ENCODE data around the gene PLAC1.
A peak's percentile ranks its signal among the peaks of the same experiment; 100 is the strongest.

Gene PLAC1

DNA sequence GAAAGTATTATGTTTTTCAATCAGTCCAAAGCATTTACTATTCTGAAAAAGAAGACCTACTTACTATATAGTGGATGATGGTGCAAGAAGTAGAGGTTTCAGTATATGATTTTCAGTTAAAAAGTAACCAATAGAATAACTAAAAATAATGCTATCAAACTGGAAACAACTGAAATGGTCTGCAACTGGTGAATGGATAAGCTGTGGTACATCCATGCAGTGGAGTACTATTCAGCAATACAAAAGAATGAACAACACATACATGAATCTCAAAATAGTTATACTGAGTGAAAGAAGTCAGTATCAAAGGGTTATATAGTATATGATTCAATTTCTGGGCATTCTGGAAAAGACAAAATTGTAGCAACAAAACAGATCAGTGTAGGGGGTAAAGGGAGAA, 55.9 kb downstream of the PLAC1 start:
- TF ChIP-seq, protein P1, sequence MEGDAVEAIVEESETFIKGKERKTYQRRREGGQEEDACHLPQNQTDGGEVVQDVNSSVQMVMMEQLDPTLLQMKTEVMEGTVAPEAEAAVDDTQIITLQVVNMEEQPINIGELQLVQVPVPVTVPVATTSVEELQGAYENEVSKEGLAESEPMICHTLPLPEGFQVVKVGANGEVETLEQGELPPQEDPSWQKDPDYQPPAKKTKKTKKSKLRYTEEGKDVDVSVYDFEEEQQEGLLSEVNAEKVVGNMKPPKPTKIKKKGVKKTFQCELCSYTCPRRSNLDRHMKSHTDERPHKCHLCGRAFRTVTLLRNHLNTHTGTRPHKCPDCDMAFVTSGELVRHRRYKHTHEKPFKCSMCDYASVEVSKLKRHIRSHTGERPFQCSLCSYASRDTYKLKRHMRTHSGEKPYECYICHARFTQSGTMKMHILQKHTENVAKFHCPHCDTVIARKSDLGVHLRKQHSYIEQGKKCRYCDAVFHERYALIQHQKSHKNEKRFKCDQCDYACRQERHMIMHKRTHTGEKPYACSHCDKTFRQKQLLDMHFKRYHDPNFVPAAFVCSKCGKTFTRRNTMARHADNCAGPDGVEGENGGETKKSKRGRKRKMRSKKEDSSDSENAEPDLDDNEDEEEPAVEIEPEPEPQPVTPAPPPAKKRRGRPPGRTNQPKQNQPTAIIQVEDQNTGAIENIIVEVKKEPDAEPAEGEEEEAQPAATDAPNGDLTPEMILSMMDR (IDR thresholded peaks at IDR 0.05; ENCODE audit: low read depth, low read length) = no peak
- no peak overlapping the region for H3K4me3 ChIP-seq (replicated peaks in 1 of 2; ENCODE audit: low read depth in 2 of 2, low read length in 2 of 2)
- DNase-seq (ENCODE audit: low read depth in 2 of 2) = no peak

DNA sequence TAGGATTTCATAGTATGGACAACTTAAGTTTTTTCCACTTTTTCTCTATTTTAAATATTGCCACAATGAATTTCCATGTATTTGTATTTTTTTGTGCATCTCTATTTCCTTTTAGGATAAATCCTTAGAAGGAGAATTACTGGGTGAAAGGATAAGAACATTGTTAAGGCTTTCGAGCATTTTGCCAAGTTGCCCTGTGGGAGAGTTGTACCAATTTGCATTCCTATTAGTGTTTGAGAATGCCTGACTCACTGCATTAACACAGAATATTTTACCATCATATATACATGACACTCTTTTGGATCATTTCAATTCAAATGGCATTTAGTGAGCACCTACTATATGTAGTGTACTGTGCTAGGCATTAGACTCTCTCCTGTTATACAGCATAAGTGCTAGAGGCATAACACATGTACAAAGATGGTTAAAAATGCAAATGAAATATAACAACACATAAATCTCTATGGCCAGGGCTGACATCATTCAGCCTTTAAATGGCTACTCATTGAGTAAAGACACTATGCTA, 57.0 kb downstream of the PLAC1 start:
- DNase-seq (ENCODE audit: low read depth in 2 of 2) = peak; percentile 33 to 59
- TF ChIP-seq, protein P1 (IDR thresholded peaks at IDR 0.05; ENCODE audit: low read depth, low read length) = no peak
- H3K4me3 ChIP-seq (replicated peaks in 1 of 2; ENCODE audit: low read depth in 2 of 2, low read length in 2 of 2) = no peak overlapping the region

DNA sequence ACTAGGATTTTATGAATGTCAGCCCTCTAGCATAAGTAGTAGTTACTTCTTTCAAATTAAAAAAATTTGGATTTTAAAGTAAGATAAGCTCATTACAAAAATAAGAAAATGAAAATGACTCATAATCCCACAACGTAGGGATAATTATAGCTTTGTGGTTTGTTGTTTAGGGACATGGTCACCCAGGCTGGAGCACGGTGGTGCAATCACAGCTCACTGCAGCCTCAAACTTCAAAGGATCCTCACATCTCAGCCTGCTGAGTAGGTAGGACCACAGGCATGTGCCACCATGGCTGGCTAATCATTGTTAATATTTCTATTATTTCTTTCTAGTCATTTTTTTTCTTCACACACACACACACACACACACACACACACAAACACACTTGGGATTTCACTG, 57.6 kb downstream of the PLAC1 start:
- H3K4me3 ChIP-seq (replicated peaks in 1 of 2; ENCODE audit: low read depth in 2 of 2, low read length in 2 of 2) = no peak overlapping the region
- peak; percentile 37 to 72 for DNase-seq (ENCODE audit: low read depth in 2 of 2)
- TF ChIP-seq, protein P1 (IDR thresholded peaks at IDR 0.05; ENCODE audit: low read depth, low read length) = no peak

DNA sequence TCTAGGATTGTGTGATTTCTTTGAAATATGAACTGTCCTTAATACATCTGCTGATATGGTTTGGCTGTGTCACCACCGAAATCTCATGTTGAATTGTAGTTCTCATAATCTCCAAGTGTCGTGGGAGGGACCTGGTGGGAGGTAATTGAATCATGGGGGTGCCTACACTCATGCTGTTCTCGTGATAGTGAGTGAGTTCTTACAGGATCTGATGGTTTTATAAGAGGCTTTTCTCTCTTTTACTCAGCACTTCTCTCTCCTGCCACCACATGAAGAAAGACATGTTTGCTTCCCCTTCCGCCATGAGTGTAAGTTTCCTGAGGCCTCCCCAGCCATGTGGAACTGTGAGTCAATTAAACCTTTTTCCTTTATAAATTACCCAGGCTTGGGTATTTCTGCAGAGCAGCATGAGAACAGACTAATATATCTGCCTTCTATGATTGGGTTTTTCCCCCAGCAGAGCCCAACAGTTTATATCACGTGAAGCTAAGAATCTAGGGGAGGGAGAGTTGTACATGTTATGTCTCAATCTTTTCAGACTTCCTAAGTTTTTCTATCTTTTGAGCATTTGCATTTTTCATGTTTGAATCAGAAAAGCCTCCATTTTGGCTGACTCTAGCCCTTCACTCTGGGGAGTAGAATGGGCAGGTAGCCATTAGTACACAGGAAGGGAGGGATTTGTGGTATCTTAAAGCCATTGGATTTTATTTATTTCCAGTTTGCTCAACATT, 58.9 kb downstream of the PLAC1 start:
- DNase-seq (ENCODE audit: low read depth in 2 of 2) = peak; percentile 89 to 92
- H3K4me3 ChIP-seq (replicated peaks in 1 of 2; ENCODE audit: low read depth in 2 of 2, low read length in 2 of 2) = no peak overlapping the region
- TF ChIP-seq, protein P1 (IDR thresholded peaks at IDR 0.05; ENCODE audit: low read depth, low read length) = no peak

DNA sequence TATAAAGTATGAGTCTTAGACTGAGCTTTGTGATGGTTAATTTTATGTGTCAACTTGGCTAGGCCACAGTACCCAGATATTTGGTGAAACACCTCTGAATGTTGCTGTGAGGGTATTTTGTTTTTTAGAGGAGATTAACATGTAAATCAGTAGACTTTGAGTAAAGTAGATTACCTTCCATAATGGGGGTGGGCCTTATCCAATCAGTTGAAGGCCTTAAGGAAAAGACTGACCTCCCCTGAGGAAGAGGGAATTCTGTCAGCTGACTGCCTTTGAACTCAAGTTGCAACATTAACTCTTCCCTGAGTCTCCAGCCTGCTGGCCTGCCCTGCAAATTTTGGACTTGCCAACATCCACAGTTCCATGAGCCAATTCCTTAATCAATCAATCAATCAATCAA, 66.0 kb downstream of the PLAC1 start:
- TF ChIP-seq, protein P1 (IDR thresholded peaks at IDR 0.05; ENCODE audit: low read depth, low read length) = no peak
- H3K4me3 ChIP-seq (replicated peaks in 1 of 2; ENCODE audit: low read depth in 2 of 2, low read length in 2 of 2) = no peak overlapping the region
- no peak for DNase-seq (ENCODE audit: low read depth in 2 of 2)

DNA sequence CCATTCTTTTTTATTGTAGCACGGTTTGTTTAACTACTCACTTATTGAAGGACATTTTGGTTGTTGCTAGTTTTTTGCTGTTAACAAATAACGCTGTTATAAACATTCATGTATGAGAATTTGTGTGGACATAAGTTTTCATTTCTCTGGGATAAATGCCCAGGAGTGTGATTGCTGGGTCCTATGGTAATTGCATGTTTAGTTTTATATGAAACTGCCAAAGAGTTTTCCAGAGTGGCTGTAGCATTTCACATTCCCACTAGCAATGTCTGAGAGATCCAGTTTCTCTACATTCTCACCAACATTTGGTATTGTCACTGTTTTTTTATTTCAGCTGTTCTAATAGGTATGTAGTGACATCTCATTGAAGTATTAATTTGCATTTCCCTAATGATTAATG, 66.8 kb downstream of the PLAC1 start:
- TF ChIP-seq, protein P1 (IDR thresholded peaks at IDR 0.05; ENCODE audit: low read depth, low read length) = no peak
- H3K4me3 ChIP-seq (replicated peaks in 1 of 2; ENCODE audit: low read depth in 2 of 2, low read length in 2 of 2) = no peak overlapping the region
- no peak for DNase-seq (ENCODE audit: low read depth in 2 of 2)

Measured in cardiac fibroblast (primary cell).